ENCODE measurements around the gene RNASE13.

The RNASE13 gene, protein sequence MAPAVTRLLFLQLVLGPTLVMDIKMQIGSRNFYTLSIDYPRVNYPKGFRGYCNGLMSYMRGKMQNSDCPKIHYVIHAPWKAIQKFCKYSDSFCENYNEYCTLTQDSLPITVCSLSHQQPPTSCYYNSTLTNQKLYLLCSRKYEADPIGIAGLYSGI

DNA sequence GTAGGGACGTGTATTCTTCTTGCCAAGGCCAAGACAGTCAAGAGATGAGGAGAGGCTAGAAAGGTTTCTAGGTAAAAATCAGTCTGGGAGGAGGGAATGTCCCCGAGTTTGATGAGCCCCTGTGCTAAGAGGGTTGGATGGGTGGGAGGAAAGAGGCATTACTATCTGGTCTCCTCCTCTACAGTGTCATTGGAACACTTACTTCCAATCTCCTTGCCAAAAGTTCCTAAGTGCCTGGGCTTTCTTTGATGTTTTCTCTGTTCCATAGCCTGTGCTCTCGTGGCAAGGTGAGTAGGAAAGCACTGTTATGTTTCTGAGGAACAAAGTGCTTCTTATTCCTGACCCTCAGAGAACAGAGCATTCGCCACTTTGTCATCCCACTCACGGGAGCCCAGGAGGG, at the start of gene RNASE13:
Gene RNASE13, minus strand, starts transcription at position 101 of the 400 bp plus-strand sequence. CDS start 519 bp downstream, outside the sequence.
- DNase-seq, result no peak
- intact Hi-C loops (cut with DNase I), result no loop called here

DNA sequence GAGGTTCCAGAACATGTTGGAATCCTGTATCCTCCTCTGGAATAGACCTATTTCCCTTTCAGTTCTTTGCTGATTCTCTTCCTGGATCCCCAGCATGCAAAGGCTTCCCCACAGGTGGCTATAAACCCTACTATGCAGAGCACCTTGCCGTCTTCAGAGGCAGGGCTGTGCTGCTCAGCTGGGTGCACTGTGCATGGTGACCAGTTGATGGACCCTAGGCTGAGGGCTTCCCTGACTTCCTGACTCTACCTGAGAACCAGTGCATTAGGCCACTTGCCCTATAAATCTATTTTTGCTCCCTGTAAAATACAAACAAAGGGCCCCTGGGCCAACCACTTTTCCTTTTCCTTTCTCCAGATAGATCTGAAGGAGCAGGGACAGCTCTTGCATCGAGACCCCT, 49.8 kb upstream of the RNASE13 start:
- no peak for DNase-seq
- intact Hi-C loops (cut with DNase I), result no loop called here

DNA sequence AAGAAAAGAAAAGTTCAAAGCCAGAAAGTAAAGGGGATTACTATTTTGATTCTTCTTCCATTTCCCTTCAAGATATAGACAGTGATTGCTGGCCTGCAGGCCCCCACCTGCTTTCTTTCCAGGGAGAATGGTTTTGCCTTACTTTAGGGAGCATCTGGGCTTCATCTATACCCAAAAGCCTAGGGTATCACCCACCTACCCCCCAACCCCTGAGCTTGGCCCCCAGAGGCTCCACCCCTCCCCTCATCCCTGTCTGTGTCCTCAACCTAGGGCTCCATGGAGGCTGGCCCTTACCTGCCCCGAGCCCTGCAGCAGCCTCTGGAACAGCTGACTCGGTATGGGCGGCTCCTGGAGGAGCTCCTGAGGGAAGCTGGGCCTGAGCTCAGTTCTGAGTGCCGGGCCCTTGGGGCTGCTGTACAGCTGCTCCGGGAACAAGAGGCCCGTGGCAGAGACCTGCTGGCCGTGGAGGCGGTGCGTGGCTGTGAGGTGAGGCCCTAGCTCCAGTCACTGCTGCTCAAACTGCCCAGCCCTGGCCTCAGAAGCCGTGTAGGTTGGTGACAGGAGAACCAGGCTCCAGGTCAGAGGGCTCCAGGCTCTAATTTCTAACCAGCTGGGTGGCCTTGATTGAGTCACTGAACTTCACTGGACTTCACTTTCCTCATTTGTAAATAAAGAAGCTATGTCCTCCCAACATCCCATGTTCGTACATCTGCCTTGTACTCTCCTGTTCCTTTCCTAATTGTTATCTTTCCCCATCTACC, 49.1 kb upstream of the RNASE13 start:
- intact Hi-C loops (cut with DNase I), result no loop called here
- no peak for DNase-seq

DNA sequence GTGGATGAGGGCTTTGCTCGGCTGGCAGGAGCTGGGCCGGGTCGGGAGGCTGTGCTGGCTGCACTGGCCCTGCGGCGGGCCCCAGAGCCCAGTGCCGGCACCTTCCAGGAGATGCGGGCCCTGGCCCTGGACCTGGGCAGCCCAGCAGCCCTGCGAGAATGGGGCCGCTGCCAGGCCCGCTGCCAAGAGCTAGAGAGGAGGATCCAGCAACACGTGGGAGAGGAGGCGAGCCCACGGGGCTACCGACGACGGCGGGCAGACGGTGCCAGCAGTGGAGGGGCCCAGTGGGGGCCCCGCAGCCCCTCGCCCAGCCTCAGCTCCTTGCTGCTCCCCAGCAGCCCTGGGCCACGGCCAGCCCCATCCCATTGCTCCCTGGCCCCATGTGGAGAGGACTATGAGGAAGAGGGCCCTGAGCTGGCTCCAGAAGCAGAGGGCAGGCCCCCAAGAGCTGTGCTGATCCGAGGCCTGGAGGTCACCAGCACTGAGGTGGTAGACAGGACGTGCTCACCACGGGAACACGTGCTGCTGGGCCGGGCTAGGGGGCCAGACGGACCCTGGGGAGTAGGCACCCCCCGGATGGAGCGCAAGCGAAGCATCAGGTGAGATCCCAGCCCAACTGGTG, 47.0 kb upstream of the RNASE13 start:
- DNase-seq, result peak in 1 of 42 donors; percentile 27
- intact Hi-C loops (cut with DNase I), result no loop called here

DNA sequence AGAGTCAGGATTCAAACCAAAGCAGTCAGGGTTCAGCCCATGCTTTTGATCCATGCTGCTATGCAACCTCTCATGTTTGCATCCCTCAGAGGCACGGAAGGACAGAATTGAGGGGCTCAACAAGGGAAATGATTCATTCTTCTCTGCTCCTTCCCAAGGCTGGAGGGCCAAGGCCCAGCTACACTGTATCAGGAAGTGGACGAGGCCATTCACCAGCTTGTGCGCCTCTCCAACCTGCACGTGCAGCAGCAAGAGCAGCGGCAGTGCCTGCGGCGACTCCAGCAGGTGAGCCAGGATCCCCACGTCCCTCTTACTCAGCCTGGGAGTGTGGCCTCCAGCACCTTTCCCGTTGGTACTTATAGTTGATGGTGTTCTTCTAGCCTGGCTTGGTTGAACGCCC, 44.1 kb upstream of the RNASE13 start:
- intact Hi-C loops (cut with DNase I), result no loop called here
- no peak for DNase-seq

DNA sequence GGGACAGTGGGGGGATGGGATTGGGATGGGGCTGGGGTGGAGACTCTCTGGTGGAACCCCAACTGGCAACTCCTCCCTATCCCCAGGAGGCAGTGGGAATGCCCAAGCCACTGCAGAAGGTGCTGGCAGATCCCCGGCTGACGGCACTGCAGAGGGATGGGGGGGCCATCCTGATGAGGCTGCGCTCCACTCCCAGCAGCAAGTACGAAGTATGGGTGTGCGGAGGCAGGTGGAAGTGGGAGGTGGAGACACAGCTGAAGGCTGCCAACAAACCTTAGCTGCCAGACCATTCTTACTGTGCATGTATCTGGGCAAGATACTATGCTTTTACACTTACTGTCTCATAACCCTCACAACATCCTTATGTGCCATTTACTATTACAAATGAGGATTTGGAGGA, 43.7 kb upstream of the RNASE13 start:
- no peak for DNase-seq
- intact Hi-C loops (cut with DNase I), result no loop called here

DNA sequence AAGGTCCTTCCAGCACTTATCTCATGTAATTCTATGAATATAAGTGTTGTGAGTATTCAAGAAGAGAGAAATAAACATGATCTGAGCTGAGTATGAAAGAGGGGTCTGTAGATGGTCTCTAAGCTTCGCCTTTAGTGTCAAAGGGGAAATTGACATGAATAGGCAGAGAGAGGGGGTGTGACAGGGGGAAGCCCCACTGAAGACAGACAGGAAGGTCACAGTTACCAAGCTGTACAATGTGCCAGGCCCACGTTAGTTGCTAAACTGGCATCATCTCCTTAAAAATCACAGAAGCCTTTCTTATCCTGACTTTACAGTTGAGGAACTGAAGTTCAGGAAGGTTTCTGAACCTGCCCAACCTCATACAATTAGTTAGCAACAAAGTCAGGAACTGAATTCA, 43.1 kb upstream of the RNASE13 start:
- intact Hi-C loops (cut with DNase I), result no loop called here
- no peak for DNase-seq

DNA sequence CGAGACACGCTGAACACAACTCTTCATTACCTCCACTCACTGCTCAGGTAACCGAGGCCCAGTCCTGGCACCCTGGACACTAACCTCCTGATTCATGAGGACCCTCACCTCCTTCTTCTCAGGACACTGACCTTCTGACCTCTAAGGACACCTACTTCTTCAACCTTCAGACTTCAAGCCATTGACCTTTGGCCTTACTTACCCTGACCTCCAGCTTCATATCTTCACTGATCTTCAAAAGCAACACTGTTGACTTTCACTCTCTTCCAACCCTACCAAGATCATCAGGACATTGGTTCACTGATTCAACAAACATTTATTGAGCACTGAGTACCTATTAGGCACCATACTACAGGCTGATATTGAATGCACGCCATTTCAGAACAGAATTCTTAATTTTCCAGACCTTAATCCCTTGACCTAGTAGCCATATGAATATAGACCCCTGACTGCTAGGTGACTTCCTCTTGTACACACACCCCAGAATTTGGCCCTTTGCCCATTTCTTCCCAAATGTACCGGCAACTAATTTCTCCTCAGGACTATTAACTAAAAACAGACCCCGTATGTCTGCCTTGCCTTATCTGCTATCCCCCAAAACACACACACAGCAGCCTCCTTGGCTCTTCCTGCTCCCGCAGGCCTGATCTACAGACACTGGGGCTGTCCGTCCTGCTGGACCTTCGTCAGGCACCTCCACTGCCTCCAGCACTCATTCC, 41.3 kb upstream of the RNASE13 start:
- intact Hi-C loops (cut with DNase I), result no loop called here
- DNase-seq, result no peak

DNA sequence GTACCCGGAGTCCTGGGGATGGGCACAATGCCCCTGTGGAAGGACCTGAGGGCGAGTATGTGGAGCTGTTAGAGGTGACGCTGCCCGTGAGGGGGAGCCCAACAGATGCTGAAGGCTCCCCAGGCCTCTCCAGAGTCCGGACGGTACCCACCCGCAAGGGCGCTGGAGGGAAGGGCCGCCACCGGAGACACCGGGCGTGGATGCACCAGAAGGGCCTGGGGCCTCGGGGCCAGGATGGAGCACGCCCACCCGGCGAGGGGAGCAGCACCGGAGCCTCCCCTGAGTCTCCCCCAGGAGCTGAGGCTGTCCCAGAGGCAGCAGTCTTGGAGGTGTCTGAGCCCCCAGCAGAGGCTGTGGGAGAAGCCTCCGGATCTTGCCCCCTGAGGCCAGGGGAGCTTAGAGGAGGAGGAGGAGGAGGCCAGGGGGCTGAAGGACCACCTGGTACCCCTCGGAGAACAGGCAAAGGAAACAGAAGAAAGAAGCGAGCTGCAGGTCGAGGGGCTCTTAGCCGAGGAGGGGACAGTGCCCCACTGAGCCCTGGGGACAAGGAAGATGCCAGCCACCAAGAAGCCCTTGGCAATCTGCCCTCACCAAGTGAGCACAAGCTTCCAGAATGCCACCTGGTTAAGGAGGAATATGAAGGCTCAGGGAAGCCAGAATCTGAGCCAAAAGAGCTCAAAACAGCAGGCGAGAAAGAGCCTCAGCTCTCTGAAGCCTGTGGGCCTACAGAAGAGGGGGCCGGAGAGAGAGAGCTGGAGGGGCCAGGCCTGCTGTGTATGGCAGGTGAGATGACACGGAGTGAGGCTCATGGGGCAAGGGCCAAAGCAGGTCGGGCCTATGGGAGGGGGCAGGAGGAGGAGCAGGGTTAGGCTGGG, 40.0 kb upstream of the RNASE13 start:
- DNase-seq, result no peak
- intact Hi-C loops (cut with DNase I), result no loop called here

DNA sequence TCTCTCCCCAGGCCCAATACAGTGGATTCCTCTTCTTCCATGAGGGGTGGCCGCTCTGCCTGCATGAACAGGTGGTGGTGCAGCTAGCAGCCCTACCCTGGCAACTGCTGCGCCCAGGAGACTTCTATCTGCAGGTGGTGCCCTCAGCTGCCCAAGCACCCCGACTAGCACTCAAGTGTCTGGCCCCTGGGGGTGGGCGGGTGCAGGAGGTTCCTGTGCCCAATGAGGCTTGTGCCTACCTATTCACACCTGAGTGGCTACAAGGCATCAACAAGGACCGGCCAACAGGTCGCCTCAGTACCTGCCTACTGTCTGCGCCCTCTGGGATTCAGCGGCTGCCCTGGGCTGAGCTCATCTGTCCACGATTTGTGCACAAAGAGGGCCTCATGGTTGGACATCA, 39.3 kb upstream of the RNASE13 start:
- no peak for DNase-seq
- intact Hi-C loops (cut with DNase I), result no loop called here

DNA sequence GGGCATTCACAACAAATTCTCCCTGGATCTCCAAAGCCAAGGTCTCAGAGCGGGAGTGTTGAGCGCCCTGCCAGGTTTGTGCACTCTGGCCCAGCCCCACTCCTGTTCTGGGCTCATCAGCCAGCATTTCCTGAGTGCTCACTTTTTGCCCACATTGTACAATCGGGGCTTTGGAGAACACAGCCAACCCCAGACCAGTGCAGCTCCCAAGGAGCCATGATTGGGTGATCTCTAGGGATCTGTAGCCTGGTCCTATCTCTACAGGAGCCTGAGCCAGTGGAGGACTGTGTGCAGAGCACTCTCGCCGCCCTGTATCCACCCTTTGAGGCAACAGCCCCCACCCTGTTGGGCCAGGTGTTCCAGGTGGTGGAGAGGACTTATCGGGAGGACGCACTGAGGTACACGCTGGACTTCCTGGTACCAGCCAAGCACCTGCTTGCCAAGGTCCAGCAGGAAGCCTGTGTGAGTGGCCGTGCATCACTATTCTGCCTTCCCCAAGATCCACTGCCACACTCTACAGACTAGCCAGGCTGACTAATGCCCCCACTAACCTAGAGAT, 38.3 kb upstream of the RNASE13 start:
- intact Hi-C loops (cut with DNase I), result no loop called here
- DNase-seq, result no peak

DNA sequence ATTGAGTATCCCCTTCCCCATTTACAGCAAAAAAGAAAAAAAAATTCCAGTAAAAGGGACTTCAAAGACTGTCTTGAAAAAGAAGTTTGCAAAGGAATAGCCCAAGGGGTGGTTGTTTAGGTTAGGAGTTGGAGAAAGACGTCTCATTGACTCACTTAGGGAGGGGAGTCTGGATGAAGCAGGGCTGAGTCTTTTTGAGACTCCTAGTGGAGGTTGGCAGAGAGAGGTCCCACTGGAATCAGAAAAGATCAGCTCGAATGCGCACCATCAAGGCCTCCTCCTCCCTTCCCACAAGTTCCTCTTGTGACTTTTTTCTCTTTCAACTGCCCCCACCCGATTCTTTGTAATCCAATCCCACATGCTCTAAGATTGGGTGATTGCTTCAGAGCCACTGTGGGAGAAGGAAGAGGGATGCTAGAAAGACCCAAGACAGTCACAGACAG, 37.4 kb upstream of the RNASE13 start:
- DNase-seq, result peak in 6 of 42 donors; percentile 23 to 57 (median 32)
- intact Hi-C loops (cut with DNase I), result no loop called here

DNA sequence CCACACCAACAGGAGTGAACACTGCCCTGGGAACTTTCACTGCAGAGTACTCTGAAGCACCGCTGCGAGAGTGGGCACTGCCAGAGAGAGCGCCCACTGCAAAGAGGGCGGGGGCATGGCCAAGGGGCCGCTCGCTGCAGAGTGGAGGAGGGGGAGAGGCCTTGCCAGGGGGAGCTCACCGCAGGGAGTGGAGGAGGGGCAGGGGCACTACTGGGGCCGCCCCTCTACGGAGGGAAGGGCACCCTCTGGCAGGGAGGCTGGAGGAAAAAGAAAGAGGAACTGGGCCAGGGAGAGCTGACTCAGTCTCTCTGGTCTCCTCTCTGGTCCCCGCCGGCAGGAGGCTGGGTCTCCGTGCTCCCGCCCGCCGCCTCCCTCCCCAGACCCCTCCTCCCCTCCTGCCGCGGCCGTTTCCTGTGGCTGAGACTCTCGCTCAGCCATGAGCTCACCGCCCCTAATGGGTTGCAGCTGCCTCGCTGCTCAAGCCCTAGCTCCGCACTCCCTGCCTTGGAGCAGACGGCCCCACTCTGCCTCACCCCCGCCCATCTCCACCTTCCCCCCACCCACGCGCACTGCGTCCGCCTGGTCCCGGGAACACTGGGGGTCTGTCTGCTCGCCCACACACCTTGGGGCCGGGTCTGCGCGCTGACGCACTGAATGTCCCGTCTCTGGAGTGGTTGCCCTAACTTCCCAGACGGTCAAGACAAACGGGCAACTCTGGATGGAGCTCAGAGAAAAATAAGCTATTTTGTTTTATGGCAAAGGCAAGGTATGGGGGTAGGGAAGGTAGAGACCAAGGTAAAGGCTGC, 36.8 kb upstream of the RNASE13 start:
- intact Hi-C loops (cut with DNase I), result no loop called here
- DNase-seq, result peak; percentile 43 to 93 (median 74)

DNA sequence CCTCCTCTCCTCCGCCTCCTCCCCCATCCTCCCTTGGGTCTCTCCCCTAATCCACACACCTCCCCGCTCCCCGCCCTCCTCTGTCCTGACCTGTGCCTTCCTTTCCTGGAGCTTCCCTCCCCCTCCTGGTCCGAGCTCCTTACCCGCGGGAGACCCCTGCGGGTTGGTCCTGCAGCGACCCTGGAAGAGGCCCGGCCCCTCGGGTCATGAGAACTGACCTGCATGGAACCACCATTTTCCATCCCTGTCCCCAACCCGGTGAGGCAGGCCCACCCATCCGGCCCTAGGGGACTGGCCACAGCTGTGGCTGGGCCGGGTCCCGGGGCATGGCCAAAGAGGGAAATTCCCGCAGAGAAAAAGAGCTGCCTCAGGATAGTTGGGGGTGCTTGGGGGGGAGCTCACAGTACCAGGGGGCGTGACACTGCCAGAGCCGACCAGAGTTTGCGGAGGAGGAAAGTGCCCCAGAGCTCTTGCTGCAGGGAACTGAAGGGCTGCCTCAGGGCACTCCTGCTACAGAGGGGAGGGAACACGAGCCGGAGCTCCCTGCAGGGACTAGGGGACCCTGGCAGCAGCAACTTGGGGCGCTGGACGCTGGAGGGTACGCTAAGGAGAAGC, 36.1 kb upstream of the RNASE13 start:
- intact Hi-C loops (cut with DNase I), result no loop called here
- peak in 26 of 42 donors; percentile 9 to 69 (median 40) for DNase-seq

DNA sequence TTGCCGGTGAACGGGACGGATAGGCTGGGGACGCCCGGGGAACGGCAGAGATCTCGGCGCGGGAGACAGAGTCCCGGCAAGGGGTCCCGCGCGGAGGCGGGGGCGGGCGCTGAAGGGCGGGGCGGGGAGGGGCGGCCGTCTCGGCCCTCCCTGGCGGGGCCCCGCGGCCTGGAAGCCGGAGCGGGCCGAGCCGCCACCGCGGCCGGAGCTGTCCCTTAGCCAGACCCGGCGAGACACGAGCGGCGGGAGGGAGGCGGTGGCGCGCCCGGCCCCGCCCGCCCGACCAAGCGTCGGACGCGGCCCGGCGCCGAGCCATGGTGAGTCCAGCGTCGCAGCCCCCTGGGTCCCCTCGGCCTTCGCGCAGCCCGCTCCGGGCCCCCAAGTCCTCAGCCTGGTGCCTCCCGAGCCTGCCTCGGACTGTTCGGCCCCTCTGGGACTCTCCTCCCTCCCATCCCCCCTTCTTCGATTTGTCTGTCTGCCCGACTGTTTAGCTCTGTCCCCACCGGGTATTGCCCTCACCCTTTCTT, 35.5 kb upstream of the RNASE13 start, which contains the start of gene ARHGEF40:
Gene ARHGEF40, plus strand, starts transcription at position 222 of the 527 bp plus-strand sequence. Its CDS starts 93 bp downstream, at position 315.
- intact Hi-C loops (cut with DNase I), result no loop called here
- peak in 41 of 42 donors; percentile 45 to 90 (median 79) for DNase-seq

DNA sequence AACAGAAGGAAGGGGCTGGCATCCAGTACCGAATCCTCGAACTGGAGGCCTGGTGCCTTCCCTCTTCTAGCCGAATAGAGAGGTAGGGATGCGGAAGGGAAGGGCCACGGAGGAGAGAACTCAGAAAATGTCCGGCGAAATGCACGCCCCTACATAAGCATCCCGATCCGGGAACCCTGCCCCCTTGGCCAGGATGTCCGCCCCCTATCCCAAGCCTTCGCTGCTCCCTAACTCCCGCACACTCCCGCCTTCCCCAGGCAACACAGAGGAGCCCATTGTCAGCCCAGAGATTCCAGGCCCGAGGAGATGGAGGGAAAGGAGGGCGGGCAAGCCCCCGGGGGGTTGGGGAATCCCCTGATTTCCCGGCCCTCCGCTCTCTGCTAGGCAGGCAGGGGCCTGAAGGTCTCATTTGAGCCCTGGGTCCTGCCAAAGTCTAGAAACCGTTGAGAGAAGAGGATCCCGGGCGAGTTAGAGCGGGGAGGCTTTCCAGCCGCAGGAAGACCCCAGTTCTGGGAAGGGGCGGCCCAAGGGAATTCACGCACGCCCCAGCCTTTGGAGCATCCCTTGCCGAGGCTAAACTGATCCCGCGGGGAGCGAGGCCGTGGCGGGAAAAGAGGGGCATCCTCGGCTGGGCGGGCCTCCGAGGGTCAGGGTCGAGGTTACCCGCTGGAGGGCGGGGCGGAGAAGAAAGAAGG, 34.9 kb upstream of the RNASE13 start:
- intact Hi-C loops (cut with DNase I), result no loop called here
- DNase-seq, result peak in 41 of 42 donors; percentile 53 to 90 (median 73)
